IMR-90 (cell line): ENCODE measurements around the gene RAB27A. TPM values are rescaled to one million over a fixed set of nuclear protein-coding genes. Genes with fewer than 3 reads are reported as not detected.

ENCODE experiments used
- ATAC-seq: fragments of 200-7000 bp; cut with Tn5 transposase; 2 replicates; pipeline ENCODE4 v1.9.1; 2020; ENCODE audit warnings: low read depth, mild to moderate bottlenecking, moderate library complexity
- BruUV-seq: library from RNA; stranded (reverse); fragments of 400-500 nt; replicated peaks from 2 replicates; lab custom pipeline; 2021; lab: Mats Ljungman, UMichigan
- CTCF ChIA-PET: fragments of 300-600 bp; formaldehyde crosslinking; extraction: SDS; loops from one replicate; lab custom pipeline; 2021; ENCODE audit warnings: antibody characterized with exemption; lab: Yijun Ruan, JAX
- POLR2A ChIA-PET: fragments of 300-600 bp; sonication (Branson Sonifier 250); formaldehyde crosslinking; loops from one replicate; lab custom pipeline; 2022; ENCODE audit warnings: antibody characterized with exemption; ENCODE audit not compliant: unreplicated experiment; lab: Charles Lee
- DNase-seq: peaks from one replicate; pipeline ENCODE4 v3.0.0; 2013
- H2AFZ ChIP-seq: replicated peaks from 2 replicates; pipeline ENCODE3; 2013; ENCODE audit warnings: low read length, mild to moderate bottlenecking; ENCODE audit not compliant: poor library complexity
- H2AK5ac ChIP-seq: 2 replicates; pipeline ENCODE4 v1.6.1; 2013; ENCODE audit warnings: low read depth, low read length, inconsistent platforms
- H2AK9ac ChIP-seq: replicated peaks from 2 replicates; pipeline ENCODE3; 2013; ENCODE audit warnings: mild to moderate bottlenecking, low read depth, low read length, moderate library complexity; ENCODE audit not compliant: poor library complexity
- H2BK120ac ChIP-seq: 2 replicates; pipeline ENCODE4 v1.6.1; 2013; ENCODE audit warnings: low read depth, low read length, inconsistent platforms
- H2BK15ac ChIP-seq: 3 replicates; pipeline ENCODE4 v1.6.1; 2013; ENCODE audit warnings: low read depth, low read length, inconsistent platforms
- H2BK20ac ChIP-seq: 2 replicates; pipeline ENCODE4 v1.6.1; 2013; ENCODE audit warnings: low read depth, mild to moderate bottlenecking, inconsistent platforms, low read length, moderate library complexity
- H2BK5ac ChIP-seq: 2 replicates; pipeline ENCODE4 v1.6.1; 2013; ENCODE audit warnings: mild to moderate bottlenecking, low read depth, low read length, inconsistent platforms; ENCODE audit not compliant: poor library complexity, severe bottlenecking
- H3K14ac ChIP-seq: replicated peaks from 2 replicates; pipeline ENCODE4 v1.6.1; 2013; ENCODE audit warnings: low read depth, low read length, inconsistent platforms
- H3K18ac ChIP-seq: 2 replicates; pipeline ENCODE4 v1.6.1; 2013; ENCODE audit warnings: low read depth, low read length, control low read depth
- H3K23ac ChIP-seq: 2 replicates; pipeline ENCODE4 v1.6.1; 2013; ENCODE audit warnings: low read depth, low read length, inconsistent platforms
- H3K27ac ChIP-seq: 2 replicates; pipeline ENCODE4 v1.5.1; 2013; ENCODE audit warnings: mild to moderate bottlenecking, control low read depth, low read length; ENCODE audit not compliant: insufficient read depth
- H3K27me3 ChIP-seq: 2 replicates; pipeline ENCODE4 v1.6.1; 2013; ENCODE audit warnings: low read length; ENCODE audit not compliant: control insufficient read depth, insufficient read depth
- H3K36me3 ChIP-seq: 2 replicates; pipeline ENCODE4 v1.6.1; 2013; ENCODE audit warnings: low read length, mixed read lengths; ENCODE audit not compliant: control insufficient read depth, insufficient read depth
- H3K4ac ChIP-seq: 2 replicates; pipeline ENCODE4 v1.6.1; 2013; ENCODE audit warnings: low read depth, low read length, inconsistent platforms
- H3K4me1 ChIP-seq: 2 replicates; pipeline ENCODE4 v1.6.1; 2013; ENCODE audit warnings: low read length, mixed read lengths; ENCODE audit not compliant: control insufficient read depth, insufficient read depth
- H3K4me2 ChIP-seq: 2 replicates; pipeline ENCODE4 v1.6.1; 2013; ENCODE audit warnings: low read depth, mild to moderate bottlenecking, control low read depth, low read length, moderate library complexity
- H3K4me3 ChIP-seq: 2 replicates; pipeline ENCODE4 v1.5.1; 2013; ENCODE audit warnings: low read depth, mild to moderate bottlenecking, control low read depth, low read length, moderate library complexity; ENCODE audit not compliant: insufficient read depth
- H3K56ac ChIP-seq: 2 replicates; pipeline ENCODE4 v1.6.1; 2013; ENCODE audit warnings: low read length, inconsistent platforms; ENCODE audit not compliant: insufficient read depth; ENCODE audit errors: extremely low read depth
- H3K79me1 ChIP-seq, 2 experiments: 2 replicates each; pipeline ENCODE4 v1.6.1; 2013; ENCODE audit warnings: low read length in 2 of 2, inconsistent platforms in 1 of 2, low read depth in 1 of 2
- H3K9ac ChIP-seq: 2 replicates; pipeline ENCODE4 v1.6.1; 2013; ENCODE audit warnings: low read depth, low read length, control low read depth
- H3K9me1 ChIP-seq: 2 replicates; pipeline ENCODE4 v1.6.1; 2013; ENCODE audit warnings: low read length, inconsistent platforms; ENCODE audit not compliant: insufficient read depth
- H3K9me3 ChIP-seq: 2 replicates; pipeline ENCODE4 v1.6.1; 2013; ENCODE audit warnings: low read length; ENCODE audit not compliant: control insufficient read depth, insufficient read depth
- H4K20me1 ChIP-seq: 2 replicates; pipeline ENCODE4 v1.6.1; 2013; ENCODE audit warnings: low read length, inconsistent platforms; ENCODE audit not compliant: insufficient read depth
- H4K5ac ChIP-seq: 2 replicates; pipeline ENCODE4 v1.6.1; 2013; ENCODE audit warnings: mild to moderate bottlenecking, low read depth, low read length, control low read depth
- H4K8ac ChIP-seq, 2 experiments: 2 replicates each; pipeline ENCODE4 v1.6.1; 2013; ENCODE audit warnings: low read depth in 2 of 2, low read length in 2 of 2, control low read depth in 1 of 2, inconsistent platforms in 1 of 2
- H4K91ac ChIP-seq: 2 replicates; pipeline ENCODE4 v1.6.1; 2013; ENCODE audit warnings: low read depth, low read length, inconsistent platforms; ENCODE audit not compliant: insufficient read depth
- BHLHE40 ChIP-seq: fragments of 150-350 bp; IDR thresholded peaks from 2 replicates; pipeline ENCODE4 v1.6.1; 2016; ENCODE audit warnings: mild to moderate bottlenecking, low read depth, low read length
- MAFK ChIP-seq: IDR thresholded peaks from 2 replicates; pipeline ENCODE4 v1.6.1; 2012; ENCODE audit warnings: low read depth, low read length, improper control_type of control experiment
- MAZ ChIP-seq: IDR thresholded peaks from 2 replicates; pipeline ENCODE4 v1.6.1; 2012; ENCODE audit warnings: low read depth, mild to moderate bottlenecking, low read length, improper control_type of control experiment, moderate library complexity, borderline replicate concordance
- MXI1 ChIP-seq: IDR thresholded peaks from 2 replicates; pipeline ENCODE4 v1.6.1; 2012; ENCODE audit warnings: low read depth, mild to moderate bottlenecking, low read length, moderate library complexity, borderline replicate concordance
- SMC3 ChIP-seq: fragments of 150-350 bp; IDR thresholded peaks from 2 replicates; pipeline ENCODE4 v1.6.1; 2016; ENCODE audit warnings: low read depth, mild to moderate bottlenecking, antibody characterized with exemption, low read length, moderate library complexity
- dilution Hi-C: fragments of 300-500 bp; cut with HindIII; formaldehyde crosslinking; loops from one replicate; pipeline ENCODE4 v1.14.3; 2018; ENCODE audit warnings: low sequenced_read_pairs; ENCODE audit not compliant: unreplicated experiment
- in situ Hi-C: fragments of 300-500 bp; cut with MboI; formaldehyde crosslinking; loops from 3 replicates; pipeline ENCODE4 v1.14.3; 2019; ENCODE audit warnings: low sequenced_read_pairs, inconsistent platforms, mixed read lengths
- intact Hi-C: fragments of 100-400 bp; cut with micrococcal nuclease; formaldehyde crosslinking; loops from 2 replicates; pipeline ENCODE4 v1.10.0; 2022
- polyA plus RNA-seq, 3 experiments: library from polyadenylated mRNA; depleted of rRNA; stranded (reverse); fragments of >200 nt; gene quantifications; 2 replicates each; pipeline ENCODE4 v1.2.3, GENCODE V29; 2012; ENCODE audit warnings: low replicate concordance in 1 of 3
- total RNA-seq: library from RNA; depleted of rRNA; stranded (reverse); fragments of >200 nt; gene quantifications from 2 replicates; pipeline ENCODE4 v1.2.3, GENCODE V29; 2012
- TF ChIP-seq, protein P1 (sequence below): fragments of 150-350 bp; IDR thresholded peaks from 2 replicates; pipeline ENCODE4 v1.6.1; 2016; ENCODE audit warnings: low read depth, mild to moderate bottlenecking, low read length, moderate library complexity, borderline replicate concordance
- TF ChIP-seq, protein P2 (sequence below): fragments of 150-350 bp; IDR thresholded peaks from 2 replicates; pipeline ENCODE4 v1.6.1; 2017; ENCODE audit warnings: mild to moderate bottlenecking, antibody characterized with exemption, low read length, low read depth

RAB27A gene
- total and polyA plus RNA-seq, 2 of the 4 experiments (the other 2 are of a cell fraction): 4.8 to 13.7 TPM

DNA sequence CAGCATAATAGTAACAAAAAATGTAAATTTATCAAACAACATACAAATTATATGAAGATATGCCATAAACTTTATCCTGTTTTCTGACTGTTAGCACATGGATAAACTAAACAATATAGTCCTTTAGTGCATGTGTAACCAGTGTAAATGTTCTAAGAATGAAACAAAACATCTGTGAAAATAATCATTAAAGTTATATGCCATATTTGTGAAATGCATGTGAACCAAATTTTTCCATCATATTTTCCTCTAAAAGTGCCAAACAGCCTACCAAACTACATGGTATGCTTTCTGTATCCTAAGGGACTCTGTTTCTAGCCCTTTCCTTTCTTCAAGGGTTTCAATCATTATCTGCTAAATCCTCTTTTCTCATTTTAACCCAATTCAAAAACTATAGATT, 69.0 kb downstream of the RAB27A start:
- peak overlapping the region; percentile 93 for H2BK5ac ChIP-seq
- in situ Hi-C loops (loop anchor here (5.0 kb wide), 1 partner anchor 62 kb away; no protein-coding TSS in a partner anchor), intact Hi-C loops (loop anchor here (1.0 to 5.0 kb wide), 3 partner anchors 24 to 70 kb away; partner anchors contain the start of gene RSL24D1), dilution Hi-C loops (no loop called here)
- ATAC-seq (no peak; the same call in 1 of the 2 replicates), DNase-seq (no peak)
- no peaks in the 10 kb centered on the region for H3K27me3 ChIP-seq
- H4K20me1 ChIP-seq: no peaks in the 10 kb centered on the region
- peak overlapping the region; percentile 91 for H2AK5ac ChIP-seq
- peak overlapping the region; percentile 95 for H2BK20ac ChIP-seq
- 0 out of 4 replicates have a peak, but pooled peaks cover 0 to 4% of the 10 kb centered on the region in 2 experiments for H3K79me1 ChIP-seq
- peak overlapping the region; percentile 87 for H2AFZ ChIP-seq
- H4K8ac ChIP-seq: peak overlapping the region; percentile 0 to 97
- ChIA-PET CTCF (interaction anchor here (0.6 to 1.9 kb wide), 4 partner anchors 52 to 214 kb away, joined by 3 to 6 read pairs (median 4); no protein-coding TSS in a partner anchor), POLR2A (interaction anchor here (0.5 kb wide), 1 partner anchor 125 kb away, joined by 5 read pairs; no protein-coding TSS in a partner anchor)
- no peak overlapping the region for H2AK9ac ChIP-seq
- TF ChIP-seq, protein P1, sequence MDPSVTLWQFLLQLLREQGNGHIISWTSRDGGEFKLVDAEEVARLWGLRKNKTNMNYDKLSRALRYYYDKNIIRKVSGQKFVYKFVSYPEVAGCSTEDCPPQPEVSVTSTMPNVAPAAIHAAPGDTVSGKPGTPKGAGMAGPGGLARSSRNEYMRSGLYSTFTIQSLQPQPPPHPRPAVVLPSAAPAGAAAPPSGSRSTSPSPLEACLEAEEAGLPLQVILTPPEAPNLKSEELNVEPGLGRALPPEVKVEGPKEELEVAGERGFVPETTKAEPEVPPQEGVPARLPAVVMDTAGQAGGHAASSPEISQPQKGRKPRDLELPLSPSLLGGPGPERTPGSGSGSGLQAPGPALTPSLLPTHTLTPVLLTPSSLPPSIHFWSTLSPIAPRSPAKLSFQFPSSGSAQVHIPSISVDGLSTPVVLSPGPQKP: no peak
- TF ChIP-seq MAFK (no peak), MAZ (no peak), SMC3 (no peak), MXI1 (no peak), BHLHE40 (no peak)
- TF ChIP-seq, protein P2, sequence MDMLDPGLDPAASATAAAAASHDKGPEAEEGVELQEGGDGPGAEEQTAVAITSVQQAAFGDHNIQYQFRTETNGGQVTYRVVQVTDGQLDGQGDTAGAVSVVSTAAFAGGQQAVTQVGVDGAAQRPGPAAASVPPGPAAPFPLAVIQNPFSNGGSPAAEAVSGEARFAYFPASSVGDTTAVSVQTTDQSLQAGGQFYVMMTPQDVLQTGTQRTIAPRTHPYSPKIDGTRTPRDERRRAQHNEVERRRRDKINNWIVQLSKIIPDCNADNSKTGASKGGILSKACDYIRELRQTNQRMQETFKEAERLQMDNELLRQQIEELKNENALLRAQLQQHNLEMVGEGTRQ: no peak
- H3K4me1 ChIP-seq: peaks cover 11% of the 10 kb centered on the region
- H3K27ac ChIP-seq: peak overlapping the region; percentile 96
- H2BK120ac ChIP-seq: peak overlapping the region; percentile 98
- H4K5ac ChIP-seq: peak overlapping the region; percentile 98
- H3K14ac ChIP-seq: peak overlapping the region; percentile 96
- peak overlapping the region; percentile 90 for H3K56ac ChIP-seq
- H3K9ac ChIP-seq: peak overlapping the region; percentile 70
- peaks cover 1% of the 10 kb centered on the region; the same call in 1 of the 2 replicates for H3K36me3 ChIP-seq
- BruUV-seq: no TSS peak
- peak overlapping the region; percentile 90; the same call in 1 of the 2 replicates for H3K23ac ChIP-seq
- no peak overlapping the region for H3K4me3 ChIP-seq
- H3K18ac ChIP-seq: peak overlapping the region; percentile 98
- H3K4ac ChIP-seq: peak overlapping the region; percentile 98
- peak overlapping the region; percentile 94; the same call in 2 of the 3 replicates for H2BK15ac ChIP-seq
- peak overlapping the region; percentile 98 for H4K91ac ChIP-seq
- H3K9me3 ChIP-seq: no peaks in the 10 kb centered on the region
- peak overlapping the region; percentile 86 for H3K4me2 ChIP-seq
- peaks cover 7% of the 10 kb centered on the region for H3K9me1 ChIP-seq
